NCI-H2196 (cell line): ENCODE measurements around the gene GOSR1.
"Not testable (repeated sequence)": the region's sequence is repeated elsewhere in the genome, so short reads cannot be mapped to it uniquely, and the experiment has no call there.

Experiments used
- DNase-seq: peaks from one replicate; lab custom pipeline; 2025; ENCODE audit not compliant: unreplicated experiment; lab: John Stamatoyannopoulos, UW

Gene GOSR1

GRCh38 chr17:30573603-30574175 lies 96.5 kb downstream of the GOSR1 start:
- DNase-seq = no peak

DNA sequence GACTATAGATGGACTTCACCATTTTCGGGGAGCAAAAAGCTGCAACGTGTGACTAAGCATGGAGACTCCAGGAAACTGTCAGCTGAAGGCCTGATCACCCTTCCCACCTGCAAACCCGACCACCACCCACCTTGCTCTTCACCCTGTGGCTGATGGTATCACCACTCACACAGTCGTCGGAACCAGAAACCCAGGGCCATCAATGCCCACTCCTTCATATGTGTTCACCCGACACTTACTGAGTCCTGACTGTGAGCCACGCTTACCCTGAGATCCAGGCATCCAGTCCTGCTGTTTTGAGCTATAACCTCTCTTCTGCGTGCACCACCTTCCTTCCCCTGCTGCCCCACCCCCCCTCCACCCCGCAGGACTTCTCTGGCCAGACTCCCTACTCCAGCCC lies 97.1 kb downstream of the GOSR1 start:
- not testable (repeated sequence) for DNase-seq

GRCh38 chr17:30574806-30575205 lies 97.6 kb downstream of the GOSR1 start:
- DNase-seq = not testable (repeated sequence)

DNA sequence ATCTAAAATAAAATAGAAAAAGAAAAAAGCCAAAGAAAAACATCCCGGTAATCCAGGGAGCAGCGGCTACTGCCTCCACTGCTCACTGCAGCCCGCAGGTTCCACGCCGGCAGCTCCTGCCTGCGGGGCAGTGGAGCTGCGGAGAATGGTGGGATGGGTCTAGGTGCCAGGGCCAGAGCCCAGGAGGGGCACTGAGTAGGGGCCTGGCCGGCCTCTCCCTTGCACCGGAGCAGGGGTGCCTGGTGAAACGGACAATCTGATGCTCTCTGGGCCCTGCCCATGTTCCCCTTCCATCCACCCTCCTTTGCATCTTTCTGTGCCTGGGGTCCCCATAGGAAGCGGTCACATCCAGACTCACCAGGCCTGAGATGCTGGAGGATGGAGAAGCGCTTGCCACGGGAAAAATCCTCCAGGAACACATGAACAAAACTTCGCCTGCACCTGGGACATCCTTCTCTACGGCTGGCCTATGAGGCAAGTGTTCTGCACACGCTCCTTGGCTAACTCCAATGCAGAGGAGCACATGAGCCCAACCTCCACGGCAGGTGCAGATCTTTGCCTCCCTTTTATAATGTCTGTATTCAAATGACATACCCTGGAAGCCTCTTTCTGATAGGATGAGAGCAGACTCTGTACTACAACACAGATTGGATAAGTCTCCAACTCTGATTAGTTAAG lies 98.6 kb downstream of the GOSR1 start:
- DNase-seq = not testable (repeated sequence)

DNA sequence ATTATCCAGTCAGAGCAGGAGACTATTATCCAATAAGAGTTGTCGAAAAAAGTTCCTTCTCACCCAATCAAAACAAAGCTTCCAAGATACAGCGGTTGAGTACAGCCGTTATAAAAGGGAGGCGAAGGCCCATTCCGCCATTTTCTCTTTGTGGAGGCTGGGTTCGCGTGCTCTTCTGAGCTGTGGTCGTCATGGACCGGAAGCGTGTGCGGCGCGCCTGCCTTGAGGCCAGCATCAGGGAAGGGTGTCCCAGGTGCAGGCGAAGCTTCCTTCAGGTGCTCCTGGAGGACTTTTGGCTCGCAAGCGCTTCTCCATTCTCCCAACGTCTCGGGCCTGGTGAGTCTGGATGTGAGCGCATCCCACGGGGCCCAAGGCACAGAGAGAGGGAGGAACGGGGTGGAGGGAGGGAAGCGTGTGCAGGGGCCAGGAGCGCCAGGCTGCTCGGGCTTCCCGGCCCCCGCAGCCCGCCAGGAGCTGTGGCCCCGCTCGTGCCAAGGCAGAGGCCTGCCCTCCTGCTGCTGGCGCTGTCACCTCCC lies 99.2 kb downstream of the GOSR1 start:
- peak; percentile 80 for DNase-seq
